Ramos (cell line): ENCODE measurements around the gene PSMD5.

ENCODE experiments used
- in situ Hi-C: fragments of 300-500 bp; cut with MboI; formaldehyde crosslinking; loops from one replicate; pipeline ENCODE4 v1.14.3; 2022; ENCODE audit warnings: low sequenced_read_pairs; ENCODE audit not compliant: unreplicated experiment

PSMD5 gene

DNA sequence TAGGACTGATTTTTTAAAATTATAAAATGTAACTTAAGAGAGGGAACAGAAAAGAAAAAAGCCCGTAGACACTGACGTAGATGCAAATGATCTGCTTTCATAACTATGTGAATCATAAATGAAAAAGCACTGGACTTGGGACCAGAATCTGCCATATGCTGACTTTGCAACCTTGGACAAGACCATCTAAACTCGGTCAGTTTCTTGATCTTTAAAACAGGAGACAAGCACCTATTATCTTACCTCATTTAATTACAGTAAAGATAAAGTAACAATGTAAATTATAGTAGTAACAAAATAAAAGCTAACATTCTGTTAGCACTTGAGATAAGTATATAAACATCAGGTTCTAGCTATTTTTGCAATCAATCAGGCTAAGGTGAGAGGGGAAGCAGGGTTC is 69.5 kb downstream of the PSMD5 start:
- in situ Hi-C loops: no loop called here

DNA sequence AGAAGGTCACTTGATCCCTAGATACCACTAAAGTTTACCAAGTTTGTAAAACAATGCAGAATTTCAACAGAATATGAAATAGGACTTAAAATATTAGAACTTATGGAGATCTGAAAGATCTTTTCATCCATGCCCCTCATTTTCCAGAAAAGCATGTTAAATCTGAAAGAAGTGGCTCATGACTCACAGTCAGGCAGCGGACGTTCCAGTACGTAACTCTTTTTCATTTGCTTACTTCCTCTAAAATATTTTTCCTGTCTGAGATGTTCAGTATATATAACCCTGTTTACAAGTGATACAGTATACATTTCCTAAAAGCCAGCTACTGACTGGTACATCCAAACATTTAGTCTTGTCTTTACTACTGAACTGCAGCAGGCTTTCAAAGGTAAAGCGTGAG is 71.8 kb downstream of the PSMD5 start:
- in situ Hi-C loops: no loop called here

GRCh38 chr9:120768886-120769285 is 73.8 kb downstream of the PSMD5 start:
- in situ Hi-C loops: no loop called here

DNA sequence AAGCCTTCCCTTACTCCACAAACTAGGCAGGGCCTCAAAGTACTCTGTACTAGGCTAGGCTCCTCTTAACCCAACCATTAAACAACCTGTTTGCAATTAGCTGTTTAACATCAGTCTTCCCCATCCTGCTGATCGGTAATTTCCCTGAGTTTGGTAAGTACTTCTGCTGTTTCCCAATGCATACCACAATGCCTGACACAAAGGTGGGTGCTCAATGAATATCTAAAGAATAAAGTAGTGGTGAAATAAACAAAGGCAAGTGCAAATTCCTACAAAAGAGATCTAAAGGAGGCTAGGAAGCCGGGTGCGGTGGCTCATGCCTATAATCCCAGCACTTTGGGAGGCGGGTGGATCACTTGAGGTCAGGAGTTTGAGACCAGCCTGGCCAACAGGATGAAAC is 74.5 kb downstream of the PSMD5 start:
- in situ Hi-C loops: no loop called here

DNA sequence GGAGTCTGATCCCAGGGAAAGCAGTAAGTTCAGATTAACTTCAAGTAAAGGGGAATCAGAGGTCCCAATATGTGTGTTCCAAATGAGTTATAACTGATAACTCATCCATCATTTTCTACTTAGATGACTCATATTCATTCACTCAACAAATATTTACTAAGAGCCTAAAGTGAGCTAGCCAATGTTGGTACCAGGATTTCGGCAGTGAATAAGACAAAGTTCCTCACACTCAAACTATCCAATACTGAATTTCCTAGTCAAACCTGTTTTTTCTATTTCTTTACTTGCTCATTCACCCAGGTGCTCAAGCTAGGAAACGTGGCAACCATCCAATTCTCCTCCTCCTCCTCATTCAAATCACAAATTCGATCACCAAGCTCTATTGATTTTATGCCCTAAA is 75.3 kb downstream of the PSMD5 start:
- in situ Hi-C loops: no loop called here
